HEK293T (cell line): ENCODE results near the gene CST7.

Experiments used
- CTCF ChIA-PET: fragments of 350-600 bp; formaldehyde crosslinking; extraction: SDS; loops from one replicate; lab custom pipeline; 2021; ENCODE audit warnings: antibody characterized with exemption, inconsistent platforms; lab: Yijun Ruan, JAX
- POLR2A ChIA-PET: fragments of 350-600 bp; formaldehyde crosslinking; extraction: SDS; loops from one replicate; lab custom pipeline; 2020; ENCODE audit warnings: antibody characterized with exemption, inconsistent platforms; lab: Yijun Ruan, JAX
- DNase-seq: peaks from one replicate; pipeline ENCODE4 v3.0.0; 2012; ENCODE audit warnings: mixed read lengths; ENCODE audit errors: extremely low spot score
- ARNT ChIP-seq: fragments of 450-650 bp; IDR thresholded peaks from 2 replicates; pipeline ENCODE4 v1.6.1; 2017; ENCODE audit warnings: mild to moderate bottlenecking
- BHLHE40 ChIP-seq: fragments of 450-650 bp; IDR thresholded peaks from 2 replicates; pipeline ENCODE4 v1.6.1; 2016; ENCODE audit warnings: mild to moderate bottlenecking, moderate library complexity, borderline replicate concordance
- CTBP1 ChIP-seq: fragments of 450-650 bp; IDR thresholded peaks from 2 replicates; pipeline ENCODE4 v1.6.1; 2016; ENCODE audit warnings: borderline replicate concordance
- ELF4 ChIP-seq: fragments of 450-650 bp; IDR thresholded peaks from 2 replicates; pipeline ENCODE4 v1.6.1; 2017; ENCODE audit warnings: antibody characterized with exemption
- FOXA1 ChIP-seq: fragments of 450-650 bp; IDR thresholded peaks from 2 replicates; pipeline ENCODE4 v1.6.1; 2016; ENCODE audit warnings: mild to moderate bottlenecking
- FOXK2 ChIP-seq: fragments of 450-650 bp; IDR thresholded peaks from 2 replicates; pipeline ENCODE4 v1.6.1; 2016; ENCODE audit warnings: mild to moderate bottlenecking
- FOXM1 ChIP-seq: fragments of 450-650 bp; IDR thresholded peaks from 2 replicates; pipeline ENCODE4 v1.6.1; 2017; ENCODE audit warnings: mild to moderate bottlenecking, borderline replicate concordance
- HDGF ChIP-seq: fragments of 450-650 bp; IDR thresholded peaks from 2 replicates; pipeline ENCODE4 v1.6.1; 2017; ENCODE audit warnings: antibody characterized with exemption, borderline replicate concordance
- L3MBTL2 ChIP-seq: fragments of 450-650 bp; conservative IDR thresholded peaks from 2 replicates; pipeline ENCODE4 v1.6.1; 2016; ENCODE audit warnings: mild to moderate bottlenecking
- LEF1 ChIP-seq: fragments of 450-650 bp; IDR thresholded peaks from 2 replicates; pipeline ENCODE4 v1.6.1; 2017; ENCODE audit warnings: mild to moderate bottlenecking, borderline replicate concordance
- NFRKB ChIP-seq: fragments of 450-650 bp; IDR thresholded peaks from 2 replicates; pipeline ENCODE4 v1.6.1; 2016; ENCODE audit warnings: mild to moderate bottlenecking, moderate library complexity
- PKNOX1 ChIP-seq: fragments of 450-650 bp; IDR thresholded peaks from 2 replicates; pipeline ENCODE4 v1.6.1; 2016
- SP1 ChIP-seq: fragments of 450-650 bp; IDR thresholded peaks from 2 replicates; pipeline ENCODE4 v1.6.1; 2017
- SUZ12 ChIP-seq: fragments of 450-650 bp; IDR thresholded peaks from 2 replicates; pipeline ENCODE4 v1.6.1; 2016; ENCODE audit warnings: mild to moderate bottlenecking
- TARDBP ChIP-seq: fragments of 450-650 bp; IDR thresholded peaks from 2 replicates; pipeline ENCODE4 v1.6.1; 2016
- ZNF384 ChIP-seq: fragments of 450-650 bp; IDR thresholded peaks from 2 replicates; pipeline ENCODE4 v1.6.1; 2016

CST7 gene

GRCh38 chr20:24955045-24955444 is 6.0 kb downstream of the CST7 start:
- CTCF ChIA-PET, result interaction anchor here (0.6 kb wide), 1 partner anchor 542 kb away, joined by 3 read pairs; no protein-coding TSS in a partner anchor
- TF ChIP-seq TARDBP, result no peak
- no peak for TF ChIP-seq ZNF384
- TF ChIP-seq NFRKB, result no peak
- no peak for TF ChIP-seq LEF1
- TF ChIP-seq BHLHE40, result no peak
- no peak for TF ChIP-seq FOXA1
- TF ChIP-seq PKNOX1, result no peak
- TF ChIP-seq CTBP1, result no peak
- no peak for TF ChIP-seq SP1
- no peak for TF ChIP-seq ARNT
- TF ChIP-seq SUZ12, result no peak
- TF ChIP-seq FOXK2, result no peak
- no peak for TF ChIP-seq ELF4
- no peak for DNase-seq
- POLR2A ChIA-PET, result no interaction called here

GRCh38 chr20:24956001-24956841 is 7.2 kb downstream of the CST7 start:
- CTCF ChIA-PET, result no interaction called here
- no peak for DNase-seq
- TF ChIP-seq PKNOX1 (no peak), SP1 (no peak), LEF1 (no peak), L3MBTL2 (no peak), TARDBP (no peak), SUZ12 (no peak)
- POLR2A ChIA-PET, result no interaction called here

- DNase-seq, result no peak
- ChIA-PET CTCF (no interaction called here), POLR2A (no interaction called here)
- TF ChIP-seq BHLHE40, result no peak
- no peak for TF ChIP-seq FOXA1
- TF ChIP-seq PKNOX1, result no peak
- no peak for TF ChIP-seq LEF1
- no peak for TF ChIP-seq SUZ12
- TF ChIP-seq L3MBTL2, result no peak
- TF ChIP-seq NFRKB, result no peak
- TF ChIP-seq SP1, result no peak
- no peak for TF ChIP-seq ZNF384
- no peak for TF ChIP-seq ARNT
- TF ChIP-seq FOXK2, result no peak
- no peak for TF ChIP-seq FOXM1
- no peak for TF ChIP-seq CTBP1
- TF ChIP-seq TARDBP, result no peak
- TF ChIP-seq ELF4, result no peak
- no peak for TF ChIP-seq HDGF
Measured at GRCh38 chr20:24957326-24958016, 8.4 kb downstream of the CST7 start.

- no peak for DNase-seq
- CTCF ChIA-PET, result no interaction called here
- TF ChIP-seq SP1 (no peak), LEF1 (no peak), PKNOX1 (no peak), ELF4 (no peak), BHLHE40 (no peak), ZNF384 (no peak), ARNT (no peak), FOXM1 (no peak), TARDBP (no peak), CTBP1 (no peak), FOXK2 (no peak), SUZ12 (no peak), FOXA1 (no peak), L3MBTL2 (no peak), HDGF (no peak), NFRKB (no peak)
- POLR2A ChIA-PET, result no interaction called here
Measured at GRCh38 chr20:24958506-24959385, 9.7 kb downstream of the CST7 start.
